GM18499 (cell line): ENCODE data around the gene FAM169A.
"Not testable (repeated sequence)": the region's sequence is repeated elsewhere in the genome, so short reads cannot be mapped to it uniquely, and the experiment has no call there.

Source experiments
- ATAC-seq: cut with Tn5 transposase; IDR thresholded peaks from one replicate; pipeline ENCODE4 v1.9.1; 2021; ENCODE audit warnings: moderate number of reproducible peaks; ENCODE audit not compliant: insufficient read depth, unreplicated experiment

FAM169A gene

DNA sequence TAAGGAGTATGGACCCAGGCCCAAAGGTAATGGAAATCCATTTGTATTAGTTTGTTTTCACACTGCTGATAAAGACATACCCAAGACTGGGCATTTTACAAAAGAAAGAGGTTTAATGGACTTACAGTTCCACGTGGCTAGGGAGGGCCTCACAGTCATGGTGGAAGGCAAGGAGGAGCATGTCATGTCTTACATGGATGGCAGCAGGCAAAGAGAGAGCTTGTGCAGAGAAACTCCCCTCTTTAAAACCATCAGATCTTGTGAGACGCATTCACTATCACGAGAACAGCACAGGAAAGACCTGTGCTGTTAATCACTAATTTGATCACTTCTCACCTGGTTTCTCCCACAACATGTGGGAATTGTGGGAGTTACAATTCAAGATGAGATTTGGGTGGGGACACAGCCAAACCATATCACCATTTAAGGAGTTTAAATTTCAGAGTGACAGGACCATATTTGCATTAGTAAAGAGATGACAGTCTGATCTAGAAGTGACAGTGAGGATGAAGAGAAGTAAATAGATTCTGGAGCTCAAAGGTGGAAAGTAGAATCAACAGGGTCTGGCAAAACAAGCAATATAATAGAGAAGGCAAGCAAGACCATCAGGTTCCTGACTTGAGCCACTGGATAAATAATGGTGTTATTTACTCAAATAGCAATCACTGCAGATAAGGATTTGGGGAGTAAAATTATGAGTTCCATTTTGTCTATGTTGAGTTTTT is 7.5 kb upstream of the FAM169A start:
- no peak for ATAC-seq

DNA sequence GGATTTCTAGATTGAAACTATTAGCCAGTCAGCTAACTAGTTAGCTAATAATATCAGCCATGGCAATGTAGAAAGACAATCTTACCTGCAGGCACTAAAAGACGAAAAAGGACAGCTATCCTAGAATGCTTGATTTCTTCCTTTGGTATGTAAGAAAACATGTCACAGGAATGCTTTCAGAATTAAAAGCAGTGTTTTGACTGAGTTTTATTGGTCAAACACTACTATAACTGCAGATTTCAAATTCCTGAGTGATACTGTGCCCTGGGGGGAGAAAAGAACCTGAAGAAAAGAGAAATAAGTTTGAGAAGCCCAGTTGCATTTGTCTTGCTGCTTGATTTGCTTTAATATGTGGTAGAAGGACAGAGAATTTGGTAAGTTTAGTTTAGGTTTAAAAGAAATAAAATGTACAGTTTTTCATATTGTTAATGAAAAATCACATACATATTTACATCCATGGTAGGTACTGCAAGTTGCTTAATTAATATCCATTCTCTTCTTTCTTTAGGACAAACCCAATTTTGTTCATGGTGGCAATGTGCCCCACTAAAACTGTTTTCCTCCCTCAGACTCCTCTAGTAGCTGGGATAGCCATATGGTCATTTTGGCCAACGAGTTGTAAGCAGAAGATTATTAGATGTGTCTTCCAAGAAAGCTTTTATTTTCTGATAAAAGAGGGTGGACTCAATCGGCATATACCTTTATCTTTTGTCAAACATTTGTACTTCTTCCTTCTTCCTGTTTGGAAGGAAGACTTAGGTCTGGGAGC is 4.3 kb upstream of the FAM169A start:
- no peak for ATAC-seq

DNA sequence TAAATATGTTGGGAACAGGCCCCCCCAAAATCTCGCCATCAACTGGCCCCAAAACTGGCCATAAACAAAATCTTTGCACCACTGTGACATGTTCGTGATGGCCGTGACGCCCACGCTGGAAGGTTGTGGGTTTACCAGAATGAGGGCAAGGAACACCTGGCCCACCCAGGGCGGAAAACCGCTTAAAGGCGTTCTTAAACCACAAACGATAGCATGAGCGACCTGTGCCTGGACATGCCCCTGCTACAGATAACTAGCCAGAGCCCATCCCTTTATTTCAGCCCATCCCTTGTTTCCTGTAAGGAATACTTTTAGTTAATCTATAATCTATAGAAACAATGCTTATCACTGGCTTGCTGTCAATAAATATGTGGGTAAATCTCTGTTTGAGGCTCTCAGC is 3.2 kb upstream of the FAM169A start:
- ATAC-seq = not testable (repeated sequence)

DNA sequence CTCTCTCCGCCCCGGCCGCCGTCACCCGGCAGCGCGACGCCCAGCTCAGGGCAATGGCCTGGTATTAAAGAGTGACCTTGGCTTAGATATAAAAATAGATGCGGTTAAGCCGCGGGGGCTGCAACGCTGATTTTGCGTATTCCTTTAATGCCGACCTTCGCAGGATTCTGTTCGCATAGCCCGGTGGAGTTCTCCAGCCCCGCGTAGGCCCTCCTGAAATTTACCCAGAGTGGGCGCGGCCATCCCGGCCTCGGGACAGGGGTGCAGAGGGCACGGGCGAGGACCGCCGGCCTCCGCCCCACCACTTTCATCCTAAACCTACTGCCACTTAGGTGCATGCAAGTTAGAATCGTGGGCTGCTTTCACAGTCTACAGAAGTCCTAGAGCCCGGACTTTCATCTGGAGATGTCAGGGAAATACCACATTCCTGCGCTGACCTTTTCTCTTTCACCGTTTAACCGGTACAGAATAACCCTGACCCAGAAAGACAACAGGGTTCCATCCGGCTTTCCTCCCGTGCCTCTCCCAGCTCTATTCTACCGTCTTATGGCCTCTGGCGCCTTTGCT is 492 bp upstream of the FAM169A start:
- no peak for ATAC-seq

DNA sequence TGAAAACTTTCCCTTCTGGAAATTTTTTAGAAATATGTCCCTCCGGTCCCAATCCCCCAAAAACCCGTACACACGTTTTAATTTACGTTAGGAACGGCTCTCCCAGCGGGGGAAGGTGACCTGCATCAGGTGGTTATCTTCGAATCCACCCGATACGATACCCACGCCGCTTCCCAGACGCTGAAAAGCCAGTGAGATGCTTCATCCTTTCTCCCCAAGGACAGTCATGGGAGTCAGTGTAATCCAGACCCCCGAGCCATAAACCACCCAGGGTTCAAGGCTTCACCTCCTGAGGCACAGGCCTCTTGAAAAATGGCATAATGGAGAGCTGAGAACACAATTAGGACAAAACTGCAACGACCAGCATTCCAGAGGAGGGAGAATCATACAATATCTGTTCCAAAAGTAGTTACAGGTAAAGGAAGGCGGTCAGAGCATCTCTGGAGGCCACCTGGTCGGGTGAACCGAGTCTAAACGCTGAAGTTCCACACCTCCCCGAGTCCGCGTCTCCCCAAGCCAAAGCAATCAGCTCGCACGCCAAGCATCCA is 857 bp downstream of the FAM169A start:
- ATAC-seq = no peak

DNA sequence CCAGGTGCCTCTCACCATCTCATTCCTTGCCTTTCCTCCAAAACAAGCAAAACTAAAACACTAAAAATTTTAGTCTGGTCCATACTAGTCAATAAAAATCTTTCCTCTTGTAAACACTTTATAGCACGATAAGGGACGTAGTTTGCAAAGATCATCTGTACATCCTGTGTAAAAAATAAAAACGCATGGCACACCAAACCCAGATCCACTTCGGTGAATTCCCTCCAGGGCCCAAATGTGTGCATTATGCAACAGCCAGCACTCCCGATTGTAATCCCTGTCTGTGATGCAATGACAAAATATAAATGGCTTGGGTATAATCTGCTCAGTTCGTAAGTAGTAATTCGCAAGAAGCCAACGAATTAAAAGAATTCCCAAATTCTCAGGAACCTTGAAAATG is 1.4 kb downstream of the FAM169A start:
- no peak for ATAC-seq

DNA sequence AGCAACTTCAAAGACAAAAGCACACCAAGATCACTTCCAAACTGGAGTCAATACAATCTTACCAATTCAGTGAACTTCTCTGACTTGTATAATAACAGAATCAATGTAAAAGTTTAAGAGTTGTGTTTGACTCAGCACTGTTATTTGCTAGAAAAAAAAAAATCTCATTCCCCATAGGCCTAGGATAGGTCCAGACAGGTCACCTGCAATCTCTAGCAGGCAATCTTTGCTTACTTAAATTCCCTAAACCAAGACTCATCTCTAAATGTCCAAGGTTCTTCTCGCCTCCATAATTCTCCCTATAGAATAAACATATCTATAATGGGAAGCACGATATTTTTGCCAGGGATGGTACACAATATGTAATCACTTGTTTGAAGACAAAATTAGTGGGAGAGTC is 2.5 kb downstream of the FAM169A start:
- no peak for ATAC-seq

DNA sequence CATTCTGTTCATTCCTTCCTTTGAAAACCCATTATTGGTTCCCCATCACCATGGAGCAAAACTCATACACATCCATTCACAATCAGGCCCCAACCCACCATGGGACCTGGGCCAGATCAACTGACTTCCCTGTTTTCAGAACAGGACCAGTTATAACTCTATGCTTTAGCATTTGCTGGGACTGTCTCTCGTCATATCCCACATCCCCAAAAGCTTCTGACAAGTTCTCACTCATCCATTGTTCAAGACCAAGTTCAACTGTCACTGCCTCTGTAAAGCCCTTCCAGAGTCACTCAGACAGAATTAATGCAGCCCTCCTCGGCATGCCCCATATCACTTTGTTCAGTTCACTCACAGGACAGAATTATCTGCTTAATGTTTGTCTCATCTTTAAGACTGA is 4.0 kb downstream of the FAM169A start:
- no peak for ATAC-seq

DNA sequence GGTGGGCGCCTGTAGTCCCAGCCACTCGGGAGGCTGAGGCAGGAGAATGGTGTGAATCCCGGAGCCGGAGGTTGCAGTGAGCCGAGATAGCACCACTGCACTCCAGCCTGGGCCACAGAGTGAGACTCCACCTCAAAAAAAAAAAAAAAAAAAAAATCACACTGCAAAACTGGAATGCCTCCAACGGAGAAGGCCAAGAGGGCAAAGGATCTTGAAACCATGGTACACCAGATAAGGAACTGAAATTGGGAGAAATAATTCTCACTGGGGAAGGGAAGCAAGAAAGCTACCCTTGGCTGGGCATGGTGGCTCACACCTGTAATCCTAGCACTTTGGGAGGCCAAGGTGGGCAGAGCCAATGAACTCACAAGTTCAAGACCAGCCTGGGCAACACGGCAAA is 9.2 kb downstream of the FAM169A start:
- ATAC-seq = not testable (repeated sequence)

DNA sequence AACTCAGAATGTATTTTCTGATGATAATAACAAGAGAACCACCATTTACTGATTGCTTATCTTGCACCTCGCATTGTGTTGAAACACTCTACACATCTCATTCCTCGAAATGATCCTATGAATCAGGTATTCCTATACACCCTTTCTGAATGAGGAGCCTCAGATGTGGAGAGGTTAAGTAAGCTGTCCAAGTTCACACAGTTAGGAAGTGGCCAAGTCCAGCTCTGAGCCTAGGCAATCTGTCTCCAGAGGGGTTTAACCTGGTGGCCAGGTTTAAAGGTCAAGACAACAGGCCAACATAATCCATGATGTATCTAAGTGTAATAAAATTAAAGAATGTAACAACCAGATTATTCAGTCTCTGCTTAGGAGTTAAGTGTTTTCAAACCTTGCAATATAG is 12.9 kb downstream of the FAM169A start:
- no peak for ATAC-seq

DNA sequence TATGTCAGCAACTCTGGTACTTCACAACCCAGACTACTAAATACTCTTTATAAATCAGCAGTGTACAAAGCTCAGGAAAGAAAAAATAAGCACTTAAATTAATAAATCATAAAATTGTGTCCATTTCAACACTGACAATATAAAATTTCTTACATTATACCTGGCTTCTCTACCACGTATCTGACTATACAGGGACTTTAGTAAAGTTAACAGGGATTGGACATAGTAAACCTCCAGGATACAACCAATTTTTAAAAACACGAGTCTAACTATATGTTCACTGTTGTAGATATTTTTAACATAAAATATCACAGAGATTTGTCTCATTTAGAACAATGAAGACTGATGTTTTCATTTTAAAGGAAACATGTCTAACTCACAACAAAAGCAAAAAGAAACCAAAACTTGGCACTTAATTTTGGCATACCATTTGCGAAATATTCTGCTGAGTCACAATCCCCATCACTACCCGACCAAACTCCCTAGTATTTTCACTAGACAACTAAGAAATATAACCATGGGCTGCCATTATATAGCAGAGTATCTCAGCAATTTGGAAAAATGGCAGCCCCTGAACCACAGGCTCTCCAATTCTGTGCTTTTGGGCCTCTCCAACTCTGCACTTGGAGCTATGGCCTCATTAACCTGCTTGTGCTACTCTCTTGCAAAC is 14.4 kb downstream of the FAM169A start:
- no peak for ATAC-seq

DNA sequence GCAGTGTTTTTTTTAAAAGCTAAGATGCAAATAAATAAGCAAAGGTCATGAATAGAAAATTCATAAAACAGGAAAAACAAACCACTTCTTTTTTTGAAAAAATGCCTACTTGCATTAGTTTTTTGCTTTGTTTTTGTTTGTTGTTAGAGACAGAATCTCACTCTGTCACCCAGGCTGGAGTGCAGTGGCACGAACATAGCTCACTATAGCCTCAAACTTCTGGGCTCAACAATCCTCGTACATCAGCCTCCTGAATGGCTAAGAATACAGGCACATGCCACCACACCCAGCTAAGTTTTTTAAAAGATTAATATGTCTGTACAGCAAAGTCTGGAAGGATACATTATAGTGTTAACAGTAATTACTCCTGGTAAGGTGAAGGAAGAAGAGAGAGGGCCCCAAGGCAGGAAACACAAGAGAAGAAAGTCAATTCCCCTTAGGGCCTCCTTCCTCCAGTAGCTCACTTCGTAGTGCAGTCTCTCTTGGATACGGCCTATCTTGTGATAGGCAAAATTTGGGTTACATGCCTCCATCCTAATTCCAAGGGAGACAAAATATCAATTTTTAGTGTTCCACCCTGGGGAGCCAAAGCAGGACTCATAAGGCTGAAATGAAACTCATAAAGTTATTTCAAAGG is 15.3 kb downstream of the FAM169A start:
- ATAC-seq = no peak

DNA sequence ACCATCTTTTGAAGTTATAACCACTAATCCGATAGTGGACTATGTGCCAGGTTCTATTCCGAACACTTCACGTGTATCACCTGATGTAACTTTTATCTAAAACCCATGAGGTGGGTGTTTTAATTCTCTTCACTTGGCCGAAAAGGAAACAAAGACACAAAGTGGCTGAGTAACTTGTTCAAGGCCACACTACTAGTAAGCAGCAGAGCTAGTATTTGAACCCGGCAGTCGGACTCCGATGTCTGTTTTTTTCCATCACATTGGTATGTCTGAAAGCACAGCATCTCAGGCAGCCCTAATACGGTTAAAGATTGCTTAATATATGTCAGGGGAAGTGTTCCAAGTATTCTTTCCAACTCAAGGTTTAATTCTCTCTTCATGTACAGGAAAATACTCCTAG is 16.2 kb downstream of the FAM169A start:
- ATAC-seq = no peak

DNA sequence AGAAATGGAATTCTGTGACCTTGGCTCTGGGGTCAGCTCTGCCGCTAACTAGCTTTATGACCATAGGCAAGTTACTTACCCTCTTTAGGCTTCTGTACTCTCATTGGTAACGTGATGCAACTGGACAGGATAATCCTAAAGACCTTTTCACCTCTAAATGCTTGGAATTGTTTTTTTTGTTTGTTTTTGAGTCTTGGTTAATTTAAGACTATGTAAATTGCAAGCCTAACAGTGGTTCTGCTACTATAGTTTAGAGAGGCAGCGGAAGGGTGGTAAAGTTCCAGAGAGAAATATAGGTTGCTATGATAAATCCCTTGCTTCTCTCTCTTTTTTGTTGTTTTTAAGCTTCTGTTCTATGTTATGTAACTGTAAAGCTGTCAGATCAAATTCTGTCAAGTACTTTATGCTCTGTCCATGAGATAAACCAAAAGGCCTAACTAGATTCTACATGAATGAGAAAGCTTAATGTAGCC is 17.6 kb downstream of the FAM169A start:
- ATAC-seq = no peak

DNA sequence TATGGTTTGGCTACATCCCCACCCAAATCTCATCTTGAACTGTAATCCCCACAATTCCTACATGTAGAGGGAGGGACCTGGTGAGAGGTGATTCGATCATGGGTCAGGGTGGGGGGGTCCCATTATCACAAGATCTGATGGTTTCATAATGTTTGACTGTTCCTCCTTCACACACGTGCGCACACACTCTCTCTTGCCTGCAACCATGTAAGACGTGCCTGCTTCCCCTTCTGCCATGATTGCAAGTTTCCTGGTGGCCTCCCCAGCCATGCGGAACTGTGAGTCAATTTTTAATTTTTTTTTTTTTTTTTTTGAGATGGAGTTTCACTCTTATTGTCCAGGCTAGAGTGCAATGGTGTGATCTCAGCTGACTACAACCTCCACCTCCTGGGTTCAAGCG is 27.0 kb downstream of the FAM169A start:
- no peak for ATAC-seq

DNA sequence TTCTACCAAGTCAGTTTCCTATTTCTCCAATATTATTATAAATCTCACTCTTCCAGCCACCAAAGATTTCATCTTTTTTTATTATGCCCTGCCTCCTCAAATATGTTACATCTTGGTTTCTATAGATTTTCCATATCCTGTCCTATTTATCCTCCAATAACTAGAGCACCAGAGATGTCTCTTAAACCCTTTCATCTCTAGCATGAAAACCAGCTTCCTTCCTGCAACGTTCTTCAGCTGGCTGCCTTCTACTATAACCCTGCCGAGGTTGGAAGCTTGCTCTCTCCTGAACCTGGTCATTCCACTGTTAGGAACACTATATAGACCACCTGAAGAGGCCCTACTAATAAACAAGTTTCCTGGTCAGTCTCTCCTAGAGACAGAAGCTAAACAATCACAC is 27.9 kb downstream of the FAM169A start:
- ATAC-seq = no peak

DNA sequence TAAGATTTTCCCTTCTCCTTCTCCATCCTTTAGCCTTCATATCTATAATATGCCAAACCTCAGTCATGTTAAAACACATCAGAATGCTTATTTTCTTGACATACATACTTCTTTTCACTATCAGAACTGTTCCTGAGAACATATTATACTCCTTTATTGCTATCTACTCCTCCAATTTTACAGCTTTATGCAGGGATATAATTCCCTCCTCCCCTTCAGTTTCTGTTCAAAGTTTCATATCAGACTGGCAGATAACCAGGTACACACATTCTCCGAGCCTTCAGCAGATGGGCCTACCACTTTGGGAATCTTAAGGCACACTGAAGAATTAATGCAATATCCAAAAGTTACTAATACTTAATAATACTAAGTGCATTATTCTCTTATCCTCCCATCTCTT is 29.1 kb downstream of the FAM169A start:
- ATAC-seq = no peak

DNA sequence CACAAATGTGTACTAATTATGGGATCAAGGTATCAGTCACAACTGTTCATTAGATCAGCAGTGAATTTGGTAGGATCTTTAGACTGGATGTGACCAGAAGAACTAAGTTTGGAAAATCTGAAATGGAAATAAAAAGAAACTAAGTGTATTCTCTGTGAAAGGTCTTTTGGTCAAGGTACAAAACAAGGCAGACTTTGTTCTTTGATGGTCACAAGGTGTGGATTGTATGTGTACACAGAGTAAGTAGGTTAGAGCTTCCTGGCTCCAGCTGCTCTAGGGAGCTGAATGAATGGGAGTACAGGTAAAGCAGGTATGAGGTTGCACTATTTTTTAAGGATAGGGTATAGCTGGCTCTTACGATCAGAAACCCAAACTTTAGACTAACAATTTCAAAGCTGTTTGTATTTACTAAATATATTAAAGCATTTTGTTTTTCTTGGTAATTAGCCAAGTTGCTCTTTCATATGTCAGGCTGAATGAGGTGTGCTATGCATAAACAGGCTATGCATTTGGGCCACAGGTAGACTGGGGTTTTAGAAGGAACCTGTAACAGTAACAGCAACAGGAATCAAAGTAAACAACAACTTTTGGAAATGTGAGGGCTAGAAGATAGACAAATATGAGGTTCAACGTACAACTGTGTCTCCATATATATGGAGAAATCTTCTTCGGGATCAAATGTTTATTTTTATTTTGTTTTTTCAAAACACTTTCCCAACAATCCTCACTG is 32.5 kb downstream of the FAM169A start:
- no peak for ATAC-seq

DNA sequence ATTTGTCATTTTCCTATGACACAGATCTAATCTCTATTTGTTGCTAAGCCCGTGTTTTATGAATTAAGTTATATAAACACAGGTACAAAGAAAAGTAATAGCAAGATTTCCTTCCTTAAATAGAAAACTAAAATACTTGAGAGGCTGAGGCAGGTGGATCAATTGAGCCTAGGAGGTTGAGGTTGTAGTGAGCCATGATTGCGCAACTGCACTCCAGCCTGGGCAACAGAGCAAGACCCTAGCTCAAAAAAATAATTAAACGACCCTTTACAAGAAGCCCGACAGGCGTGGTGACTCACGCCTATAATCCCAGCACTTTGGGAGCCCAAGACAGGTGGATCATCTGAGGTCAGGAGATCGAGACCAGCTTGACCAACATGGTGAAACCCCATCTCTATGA is 36.8 kb downstream of the FAM169A start:
- ATAC-seq = no peak

DNA sequence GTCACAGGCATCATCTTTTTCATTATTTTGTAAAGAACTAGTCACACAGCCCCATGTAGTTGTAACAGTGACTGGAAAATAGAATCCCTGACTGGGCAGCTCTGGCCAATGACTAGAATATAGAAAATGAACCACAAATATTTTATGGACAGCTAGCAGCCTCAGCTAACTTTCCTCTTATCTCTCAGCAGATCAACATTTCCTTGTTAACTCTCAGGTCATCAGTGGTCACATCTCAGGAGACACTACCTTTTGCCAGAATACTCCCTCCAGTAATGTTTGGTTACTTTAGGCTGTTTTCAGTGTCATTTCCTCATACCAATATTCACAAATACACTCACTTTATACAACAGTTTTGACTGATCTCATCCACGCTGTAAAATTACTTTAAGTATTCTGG is 43.9 kb downstream of the FAM169A start:
- no peak for ATAC-seq
